GM23338 (cell line): ENCODE results near the gene BCL2L12.

Source experiments
- CREB1 ChIP-seq: fragments of 250-450 bp; sonication (Bioruptor Pico); IDR thresholded peaks from 2 replicates; pipeline ENCODE4 v1.5.0; 2020; ENCODE audit warnings: low read depth, mild to moderate bottlenecking, moderate library complexity
- ETS1 ChIP-seq: IDR thresholded peaks from 2 replicates; pipeline ENCODE4 v1.6.1; 2016; ENCODE audit warnings: antibody characterized with exemption
- EZH2 ChIP-seq: fragments of 200-600 bp; sonication (generic); IDR thresholded peaks from one replicate; pipeline ENCODE4 v1.8.0; 2017; ENCODE audit warnings: antibody characterized with exemption, mild to moderate bottlenecking, low read depth; ENCODE audit not compliant: unreplicated experiment
- EZH2phosphoT487 ChIP-seq: fragments of 200-600 bp; sonication (generic); IDR thresholded peaks from one replicate; pipeline ENCODE4 v1.8.1; 2018; ENCODE audit warnings: antibody characterized with exemption; ENCODE audit not compliant: unreplicated experiment
- JUNB ChIP-seq: IDR thresholded peaks from one replicate; pipeline ENCODE4 v1.6.1; 2016; ENCODE audit warnings: antibody characterized with exemption; ENCODE audit not compliant: unreplicated experiment
- NANOG ChIP-seq: IDR thresholded peaks from 2 replicates; pipeline ENCODE4 v1.6.1; 2016; ENCODE audit warnings: antibody characterized with exemption, borderline replicate concordance
- POLR2AphosphoS5 ChIP-seq: IDR thresholded peaks from 2 replicates; pipeline ENCODE4 v1.6.1; 2016; ENCODE audit warnings: antibody characterized with exemption, low read depth
- ZNF331 ChIP-seq: fragments of 250-450 bp; sonication (Bioruptor Pico); IDR thresholded peaks from 2 replicates; pipeline ENCODE4 v1.5.0; 2020; ENCODE audit warnings: low read depth, mild to moderate bottlenecking, moderate library complexity
- TF ChIP-seq, protein P1 (sequence below), 2 experiments: fragments of 200-600 bp in 1 of 2; sonication (generic) in 1 of 2; conservative IDR thresholded peaks; 2 replicates each; pipeline versions ENCODE4 v1.5.1 to v1.6.1; 2016 to 2017; ENCODE audit warnings: antibody characterized with exemption in 2 of 2, low read depth in 2 of 2, mild to moderate bottlenecking in 2 of 2, moderate library complexity in 1 of 2
- TF ChIP-seq, protein P2 (sequence below): IDR thresholded peaks from one replicate; pipeline ENCODE4 v1.6.1; 2018; ENCODE audit warnings: antibody characterized with exemption; ENCODE audit not compliant: unreplicated experiment

DNA sequence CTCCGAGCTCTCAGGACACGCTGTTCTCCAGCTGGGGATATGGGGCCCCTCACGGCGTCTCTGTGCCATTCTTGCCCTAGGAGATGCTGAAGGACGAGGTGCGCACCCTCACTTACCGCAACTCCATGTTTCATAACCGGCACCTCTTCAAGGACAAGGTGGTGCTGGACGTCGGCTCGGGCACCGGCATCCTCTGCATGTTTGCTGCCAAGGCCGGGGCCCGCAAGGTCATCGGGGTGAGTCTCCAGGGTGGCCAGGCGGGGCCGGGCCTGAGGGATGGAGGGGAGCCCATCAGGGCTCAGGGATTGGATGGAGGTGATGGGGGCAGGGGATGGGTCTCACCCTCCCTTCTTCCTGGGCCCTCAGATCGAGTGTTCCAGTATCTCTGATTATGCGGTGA is 16.1 kb downstream of the BCL2L12 start:
- TF ChIP-seq, protein P1, sequence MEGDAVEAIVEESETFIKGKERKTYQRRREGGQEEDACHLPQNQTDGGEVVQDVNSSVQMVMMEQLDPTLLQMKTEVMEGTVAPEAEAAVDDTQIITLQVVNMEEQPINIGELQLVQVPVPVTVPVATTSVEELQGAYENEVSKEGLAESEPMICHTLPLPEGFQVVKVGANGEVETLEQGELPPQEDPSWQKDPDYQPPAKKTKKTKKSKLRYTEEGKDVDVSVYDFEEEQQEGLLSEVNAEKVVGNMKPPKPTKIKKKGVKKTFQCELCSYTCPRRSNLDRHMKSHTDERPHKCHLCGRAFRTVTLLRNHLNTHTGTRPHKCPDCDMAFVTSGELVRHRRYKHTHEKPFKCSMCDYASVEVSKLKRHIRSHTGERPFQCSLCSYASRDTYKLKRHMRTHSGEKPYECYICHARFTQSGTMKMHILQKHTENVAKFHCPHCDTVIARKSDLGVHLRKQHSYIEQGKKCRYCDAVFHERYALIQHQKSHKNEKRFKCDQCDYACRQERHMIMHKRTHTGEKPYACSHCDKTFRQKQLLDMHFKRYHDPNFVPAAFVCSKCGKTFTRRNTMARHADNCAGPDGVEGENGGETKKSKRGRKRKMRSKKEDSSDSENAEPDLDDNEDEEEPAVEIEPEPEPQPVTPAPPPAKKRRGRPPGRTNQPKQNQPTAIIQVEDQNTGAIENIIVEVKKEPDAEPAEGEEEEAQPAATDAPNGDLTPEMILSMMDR (conservative IDR thresholded peaks at IDR 0.05; ENCODE audit: low read depth in 2 of 2): no peak
- TF ChIP-seq POLR2AphosphoS5 (no peak), CREB1 (CRISPR knock-in tag) (no peak), EZH2 (no peak), EZH2phosphoT487 (no peak), ETS1 (no peak), NANOG (no peak), ZNF331 (CRISPR knock-in tag) (no peak), JUNB (no peak)
- TF ChIP-seq, protein P2, sequence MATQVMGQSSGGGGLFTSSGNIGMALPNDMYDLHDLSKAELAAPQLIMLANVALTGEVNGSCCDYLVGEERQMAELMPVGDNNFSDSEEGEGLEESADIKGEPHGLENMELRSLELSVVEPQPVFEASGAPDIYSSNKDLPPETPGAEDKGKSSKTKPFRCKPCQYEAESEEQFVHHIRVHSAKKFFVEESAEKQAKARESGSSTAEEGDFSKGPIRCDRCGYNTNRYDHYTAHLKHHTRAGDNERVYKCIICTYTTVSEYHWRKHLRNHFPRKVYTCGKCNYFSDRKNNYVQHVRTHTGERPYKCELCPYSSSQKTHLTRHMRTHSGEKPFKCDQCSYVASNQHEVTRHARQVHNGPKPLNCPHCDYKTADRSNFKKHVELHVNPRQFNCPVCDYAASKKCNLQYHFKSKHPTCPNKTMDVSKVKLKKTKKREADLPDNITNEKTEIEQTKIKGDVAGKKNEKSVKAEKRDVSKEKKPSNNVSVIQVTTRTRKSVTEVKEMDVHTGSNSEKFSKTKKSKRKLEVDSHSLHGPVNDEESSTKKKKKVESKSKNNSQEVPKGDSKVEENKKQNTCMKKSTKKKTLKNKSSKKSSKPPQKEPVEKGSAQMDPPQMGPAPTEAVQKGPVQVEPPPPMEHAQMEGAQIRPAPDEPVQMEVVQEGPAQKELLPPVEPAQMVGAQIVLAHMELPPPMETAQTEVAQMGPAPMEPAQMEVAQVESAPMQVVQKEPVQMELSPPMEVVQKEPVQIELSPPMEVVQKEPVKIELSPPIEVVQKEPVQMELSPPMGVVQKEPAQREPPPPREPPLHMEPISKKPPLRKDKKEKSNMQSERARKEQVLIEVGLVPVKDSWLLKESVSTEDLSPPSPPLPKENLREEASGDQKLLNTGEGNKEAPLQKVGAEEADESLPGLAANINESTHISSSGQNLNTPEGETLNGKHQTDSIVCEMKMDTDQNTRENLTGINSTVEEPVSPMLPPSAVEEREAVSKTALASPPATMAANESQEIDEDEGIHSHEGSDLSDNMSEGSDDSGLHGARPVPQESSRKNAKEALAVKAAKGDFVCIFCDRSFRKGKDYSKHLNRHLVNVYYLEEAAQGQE: no peak
